Putamen (tissue), 1 donor: ENCODE data around the gene LY6G6C.
A peak's percentile ranks its signal among the peaks of the same experiment; 100 is the strongest.

ENCODE experiments used
- DNase-seq: peaks from one replicate; pipeline ENCODE4 v3.0.0-alpha.2; 2016; ENCODE audit warnings: low spot score

Gene LY6G6C

GRCh38 chr6:31741815-31742214 lies 20.3 kb upstream of the LY6G6C start:
- no peak for DNase-seq

- DNase-seq: no peak
Observed at GRCh38 chr6:31740397-31741223, 19.1 kb upstream of the LY6G6C start.

- DNase-seq: peak; percentile 98
Observed at GRCh38 chr6:31739639-31740396, 18.3 kb upstream of the LY6G6C start, which contains the start of gene MSH5. Gene MSH5, plus strand, starts transcription at chr6:31740005. Its CDS starts 462 bp downstream, at chr6:31740467.

- DNase-seq: no peak
Observed at GRCh38 chr6:31737991-31738979, 16.7 kb upstream of the LY6G6C start.

- DNase-seq: no peak
Observed at GRCh38 chr6:31737315-31737990, 15.9 kb upstream of the LY6G6C start.

- DNase-seq: no peak
Observed at GRCh38 chr6:31736768-31737314, 15.3 kb upstream of the LY6G6C start.

- no peak for DNase-seq
Observed at GRCh38 chr6:31736021-31736767, 14.6 kb upstream of the LY6G6C start, which contains the start of gene CLIC1. Gene CLIC1, minus strand, starts transcription at chr6:31736530. Its CDS starts 230 bp downstream, at chr6:31736300.

- no peak for DNase-seq
Observed at GRCh38 chr6:31734821-31735406, 13.4 kb upstream of the LY6G6C start.

GRCh38 chr6:31734247-31734820 lies 12.8 kb upstream of the LY6G6C start:
- DNase-seq: no peak

GRCh38 chr6:31733734-31734133 lies 12.2 kb upstream of the LY6G6C start:
- no peak for DNase-seq

- no peak for DNase-seq
Observed at GRCh38 chr6:31732029-31732428, 10.5 kb upstream of the LY6G6C start.

- no peak for DNase-seq
Observed at GRCh38 chr6:31730631-31731086, 9.1 kb upstream of the LY6G6C start.

- peak; percentile 70 for DNase-seq
Observed at GRCh38 chr6:31729979-31730630, 8.6 kb upstream of the LY6G6C start.

GRCh38 chr6:31729515-31729978 lies 8.0 kb upstream of the LY6G6C start:
- peak; percentile 79 for DNase-seq

- DNase-seq: no peak
Observed at GRCh38 chr6:31728767-31729514, 7.4 kb upstream of the LY6G6C start, which contains the start of gene DDAH2. Gene DDAH2, minus strand, starts transcription at chr6:31729299. Its CDS starts 138 bp downstream, at chr6:31729161.

- DNase-seq: no peak
Observed at GRCh38 chr6:31727717-31728671, 6.4 kb upstream of the LY6G6C start.
